ENCODE data around the gene LDLRAP1. TPM values are rescaled to one million over a fixed set of nuclear protein-coding genes. Genes with fewer than 3 reads are reported as not detected.

LDLRAP1 gene
- total RNA-seq, 1 experiment from 2014 or later: 29.2 TPM

GRCh38 chr1:25522031-25522655, 21.3 kb upstream of the LDLRAP1 start:
- CTCF ChIA-PET: no interaction called here
- no TSS peak for BruUV-seq (replicated peaks)
- no peaks in the 10 kb centered on the region for H3K27me3 ChIP-seq (ENCODE audit: insufficient read depth, low read depth)
- H3K79me2 ChIP-seq (ENCODE audit: low read depth): no peaks in the 10 kb centered on the region
- intact Hi-C loops (cut with micrococcal nuclease; ENCODE audit: unreplicated experiment): loop anchor here (5.0 kb wide), 1 partner anchor 275 kb away; no protein-coding TSS in a partner anchor
- no peaks in the 10 kb centered on the region for H3K36me3 ChIP-seq (ENCODE audit: low read depth)
- no peaks in the 10 kb centered on the region for H3F3A ChIP-seq (ENCODE audit: insufficient read depth, low read depth)
- no peak for DNase-seq
- H3K9me2 ChIP-seq (ENCODE audit: insufficient read depth): no peaks in the 10 kb centered on the region
- H2AFZ ChIP-seq: no peak overlapping the region
- H3K4me3 ChIP-seq: no peak overlapping the region
- TF ChIP-seq EZH2 (IDR thresholded peaks at IDR 0.05; ENCODE audit: low read depth): no peak
- TF ChIP-seq, protein P1, sequence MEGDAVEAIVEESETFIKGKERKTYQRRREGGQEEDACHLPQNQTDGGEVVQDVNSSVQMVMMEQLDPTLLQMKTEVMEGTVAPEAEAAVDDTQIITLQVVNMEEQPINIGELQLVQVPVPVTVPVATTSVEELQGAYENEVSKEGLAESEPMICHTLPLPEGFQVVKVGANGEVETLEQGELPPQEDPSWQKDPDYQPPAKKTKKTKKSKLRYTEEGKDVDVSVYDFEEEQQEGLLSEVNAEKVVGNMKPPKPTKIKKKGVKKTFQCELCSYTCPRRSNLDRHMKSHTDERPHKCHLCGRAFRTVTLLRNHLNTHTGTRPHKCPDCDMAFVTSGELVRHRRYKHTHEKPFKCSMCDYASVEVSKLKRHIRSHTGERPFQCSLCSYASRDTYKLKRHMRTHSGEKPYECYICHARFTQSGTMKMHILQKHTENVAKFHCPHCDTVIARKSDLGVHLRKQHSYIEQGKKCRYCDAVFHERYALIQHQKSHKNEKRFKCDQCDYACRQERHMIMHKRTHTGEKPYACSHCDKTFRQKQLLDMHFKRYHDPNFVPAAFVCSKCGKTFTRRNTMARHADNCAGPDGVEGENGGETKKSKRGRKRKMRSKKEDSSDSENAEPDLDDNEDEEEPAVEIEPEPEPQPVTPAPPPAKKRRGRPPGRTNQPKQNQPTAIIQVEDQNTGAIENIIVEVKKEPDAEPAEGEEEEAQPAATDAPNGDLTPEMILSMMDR (conservative IDR thresholded peaks at IDR 0.05): no peak
- no peaks in the 10 kb centered on the region for H3K9me3 ChIP-seq (ENCODE audit: insufficient read depth, low read depth)
- no peaks in the 10 kb centered on the region for H4K20me1 ChIP-seq (ENCODE audit: insufficient read depth)
- no peaks in the 10 kb centered on the region for H3K4me1 ChIP-seq (replicated peaks; ENCODE audit: insufficient read depth)
- POLR2A ChIA-PET (ENCODE audit: unreplicated experiment): no interaction called here
- no peak overlapping the region for H3K27ac ChIP-seq
- H3K4me2 ChIP-seq: no peak overlapping the region

DNA sequence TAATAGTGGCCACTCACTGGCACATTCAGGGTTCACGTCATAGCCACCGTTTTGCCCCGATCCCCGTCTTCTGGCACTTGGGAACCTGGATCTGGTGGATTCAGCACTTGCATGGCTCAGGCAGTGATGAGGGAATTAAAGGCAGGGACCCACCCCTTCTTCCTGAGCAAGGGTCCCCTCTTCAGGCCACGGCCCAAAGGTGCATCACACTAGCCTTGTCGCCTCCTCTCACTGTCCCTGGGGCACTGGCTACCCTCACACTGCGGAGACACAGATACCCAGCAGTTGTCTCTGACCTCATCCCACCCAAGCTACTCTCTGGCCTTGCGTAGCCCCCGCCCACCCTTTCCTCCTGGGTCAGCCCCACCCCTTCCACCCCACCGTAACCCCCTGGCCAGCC, 19.9 kb upstream of the LDLRAP1 start:
- Histone ChIP-seq H3K9me3 (ENCODE audit: insufficient read depth, low read depth) (no peaks in the 10 kb centered on the region), H3F3A (ENCODE audit: insufficient read depth, low read depth) (no peaks in the 10 kb centered on the region), H2AFZ (no peak overlapping the region), H3K4me1 (replicated peaks; ENCODE audit: insufficient read depth) (no peaks in the 10 kb centered on the region), H3K27me3 (ENCODE audit: insufficient read depth, low read depth) (no peaks in the 10 kb centered on the region), H4K20me1 (ENCODE audit: insufficient read depth) (no peaks in the 10 kb centered on the region), H3K9me2 (ENCODE audit: insufficient read depth) (no peaks in the 10 kb centered on the region), H3K4me2 (no peak overlapping the region), H3K27ac (no peak overlapping the region), H3K36me3 (ENCODE audit: low read depth) (no peaks in the 10 kb centered on the region), H3K4me3 (no peak overlapping the region), H3K79me2 (ENCODE audit: low read depth) (no peaks in the 10 kb centered on the region)
- BruUV-seq (replicated peaks): no TSS peak
- POLR2A ChIA-PET (ENCODE audit: unreplicated experiment): no interaction called here
- intact Hi-C loops (cut with micrococcal nuclease; ENCODE audit: unreplicated experiment): loop anchor here (5.0 kb wide), 1 partner anchor 274 kb away; no protein-coding TSS in a partner anchor
- CTCF ChIA-PET: interaction anchor here (0.8 kb wide), 1 partner anchor 20 kb away, joined by 3 read pairs; no protein-coding TSS in a partner anchor
- no peak for TF ChIP-seq EZH2 (IDR thresholded peaks at IDR 0.05; ENCODE audit: low read depth)
- TF ChIP-seq, protein P1 (conservative IDR thresholded peaks at IDR 0.05): peak; percentile 51
- DNase-seq: peak in 1 of 2 experiments; percentile 24

GRCh38 chr1:25524568-25525360, 18.6 kb upstream of the LDLRAP1 start:
- no peaks in the 10 kb centered on the region for H3K27me3 ChIP-seq (ENCODE audit: insufficient read depth, low read depth)
- intact Hi-C loops (cut with micrococcal nuclease; ENCODE audit: unreplicated experiment): loop anchor here (5.0 kb wide), 1 partner anchor 273 kb away; no protein-coding TSS in a partner anchor
- H3K9me2 ChIP-seq (ENCODE audit: insufficient read depth): no peaks in the 10 kb centered on the region
- TF ChIP-seq EZH2 (IDR thresholded peaks at IDR 0.05; ENCODE audit: low read depth): no peak
- TF ChIP-seq, protein P1 (conservative IDR thresholded peaks at IDR 0.05): no peak
- H3K4me1 ChIP-seq (replicated peaks; ENCODE audit: insufficient read depth): no peaks in the 10 kb centered on the region
- POLR2A ChIA-PET (ENCODE audit: unreplicated experiment): no interaction called here
- H3K79me2 ChIP-seq (ENCODE audit: low read depth): no peaks in the 10 kb centered on the region
- H4K20me1 ChIP-seq (ENCODE audit: insufficient read depth): no peaks in the 10 kb centered on the region
- H3K4me3 ChIP-seq: no peak overlapping the region
- no peak for DNase-seq
- no peak overlapping the region for H2AFZ ChIP-seq
- H3F3A ChIP-seq (ENCODE audit: insufficient read depth, low read depth): no peaks in the 10 kb centered on the region
- no TSS peak for BruUV-seq (replicated peaks)
- no peaks in the 10 kb centered on the region for H3K9me3 ChIP-seq (ENCODE audit: insufficient read depth, low read depth)
- H3K36me3 ChIP-seq (ENCODE audit: low read depth): no peaks in the 10 kb centered on the region
- H3K27ac ChIP-seq: no peak overlapping the region
- CTCF ChIA-PET: no interaction called here
- H3K4me2 ChIP-seq: no peak overlapping the region

Measured in PC-9 (cell line).